Endothelial cell of umbilical vein (primary cell): ENCODE data around the gene VPS33B. TPM values are rescaled to one million over a fixed set of nuclear protein-coding genes. Genes with fewer than 3 reads are reported as not detected.

Experiments
- BruUV-seq: library from RNA; stranded (reverse); fragments of 400-500 nt; replicated peaks from 2 replicates; lab custom pipeline; 2021; lab: Mats Ljungman, UMichigan
- CTCF ChIA-PET: fragments of 300-600, 350-600 bp; sonication (Branson Sonifier 250); formaldehyde crosslinking; loops from one replicate; lab custom pipeline; 2021; ENCODE audit warnings: antibody characterized with exemption, inconsistent platforms; lab: Charles Lee
- POLR2A ChIA-PET: fragments of 300-600, 350-600 bp; sonication (Branson Sonifier 250); formaldehyde crosslinking; loops from one replicate; lab custom pipeline; 2021; ENCODE audit warnings: antibody characterized with exemption, inconsistent platforms; lab: Charles Lee
- DNase-seq: peaks from one replicate; pipeline ENCODE4 v3.0.0-alpha.2; 2011; ENCODE audit warnings: low read depth, low spot score
- FAIRE-seq: peaks from 2 replicates; lab custom pipeline; 2011; peaks lifted over from hg19 to GRCh38; lab: Jason Lieb, UNC
- H2AFZ ChIP-seq: 2 replicates; pipeline ENCODE4 v1.6.0; 2012; ENCODE audit warnings: low read depth, low read length, control low read depth, inconsistent platforms
- H3K27ac ChIP-seq: 2 replicates; pipeline ENCODE4 v1.5.1; 2011; ENCODE audit warnings: low read depth, mild to moderate bottlenecking, control low read depth, low read length, moderate library complexity; ENCODE audit not compliant: insufficient read depth
- H3K27me3 ChIP-seq, 2 experiments: 2 replicates each; pipeline versions ENCODE4 v1.6.0 to v1.6.1; 2011; ENCODE audit warnings: low read length in 2 of 2, mixed read lengths in 1 of 2; ENCODE audit not compliant: control insufficient read depth in 2 of 2, insufficient read depth in 2 of 2
- H3K36me3 ChIP-seq, 2 experiments: 2 replicates in 1 of 2; 3 replicates in 1 of 2; pipeline ENCODE4 v1.5.1; 2011; ENCODE audit warnings: low read length in 2 of 2, mild to moderate bottlenecking in 1 of 2, moderate library complexity in 1 of 2; ENCODE audit not compliant: control insufficient read depth in 2 of 2, insufficient read depth in 2 of 2; ENCODE audit errors: extremely low read depth in 1 of 2
- H3K4me1 ChIP-seq: 3 replicates; pipeline ENCODE4 v1.5.1; 2011; ENCODE audit warnings: mild to moderate bottlenecking, low read length; ENCODE audit not compliant: control insufficient read depth, insufficient read depth; ENCODE audit errors: extremely low read depth
- H3K4me2 ChIP-seq: 2 replicates; pipeline ENCODE4 v1.6.1; 2011; ENCODE audit warnings: low read length, control low read depth, mixed read lengths; ENCODE audit not compliant: insufficient read depth
- H3K4me3 ChIP-seq, 3 experiments: fragments of 200-600 bp in 1 of 3; sonication (generic), shearing (Covaris generic) in 1 of 3; replicated peaks in 1 of 3; 2 replicates each; pipeline ENCODE4 v1.5.1; 2011 to 2016; ENCODE audit warnings: control low read depth in 3 of 3, low read length in 3 of 3, mild to moderate bottlenecking in 2 of 3, inconsistent platforms in 1 of 3, low read depth in 1 of 3, moderate library complexity in 1 of 3; ENCODE audit not compliant: insufficient read depth in 1 of 3
- H3K79me2 ChIP-seq: 2 replicates; pipeline ENCODE4 v1.6.0; 2012; ENCODE audit warnings: low read length, inconsistent platforms; ENCODE audit not compliant: control insufficient read depth, insufficient read depth
- H3K9ac ChIP-seq: replicated peaks from 2 replicates; pipeline ENCODE3; 2011; ENCODE audit warnings: low read length, control low read depth; ENCODE audit not compliant: insufficient read depth; ENCODE audit errors: extremely low read depth
- H3K9me1 ChIP-seq: replicated peaks from 3 replicates; pipeline ENCODE4 v1.6.0; 2011; ENCODE audit warnings: mild to moderate bottlenecking, low read length; ENCODE audit not compliant: control insufficient read depth, insufficient read depth; ENCODE audit errors: extremely low read depth
- H3K9me3 ChIP-seq: replicated peaks from 2 replicates; pipeline ENCODE4 v1.5.1; 2012; ENCODE audit warnings: low read length, inconsistent platforms; ENCODE audit not compliant: control insufficient read depth, insufficient read depth
- H4K20me1 ChIP-seq: replicated peaks from 2 replicates; pipeline ENCODE3; 2011; ENCODE audit warnings: mild to moderate bottlenecking, low read length; ENCODE audit not compliant: control insufficient read depth, insufficient read depth; ENCODE audit errors: extremely low read depth
- EZH2 ChIP-seq: IDR thresholded peaks from 2 replicates; pipeline ENCODE4 v1.6.1; 2012; ENCODE audit warnings: borderline replicate concordance, low read depth, mild to moderate bottlenecking, moderate library complexity, low read length, inconsistent platforms; ENCODE audit not compliant: severe bottlenecking
- FOS ChIP-seq: IDR thresholded peaks from 2 replicates; pipeline ENCODE4 v1.6.1; 2011; ENCODE audit warnings: mild to moderate bottlenecking, low read length, moderate library complexity, borderline replicate concordance; ENCODE audit not compliant: insufficient read depth
- GATA2 ChIP-seq: IDR thresholded peaks from 2 replicates; pipeline ENCODE4 v1.7.0; 2011; ENCODE audit warnings: low read depth, mild to moderate bottlenecking, moderate library complexity, mixed read lengths, low read length; ENCODE audit not compliant: insufficient read length, insufficient read depth
- MYC ChIP-seq: IDR thresholded peaks from one replicate; pipeline ENCODE4 v1.6.1; 2011; ENCODE audit warnings: mild to moderate bottlenecking, low read depth, low read length
- dilution Hi-C: fragments of 300-500 bp; cut with MboI; formaldehyde crosslinking; loops from one replicate; pipeline ENCODE4 v1.15.0; 2019; ENCODE audit warnings: low sequenced_read_pairs; ENCODE audit not compliant: extremely low pct_ligation_motif_present
- intact Hi-C: fragments of 100-400 bp; cut with micrococcal nuclease; formaldehyde crosslinking; loops from one replicate; pipeline ENCODE4 v1.10.0; 2022
- polyA plus RNA-seq, 4 experiments: library from polyadenylated mRNA; depleted of rRNA in 3 of 4; stranded (reverse) in 3 of 4; unstranded in 1 of 4; fragments of >200 nt; gene quantifications; 2 replicates each; pipeline versions ENCODE4 v1.2.1 to v1.2.3, GENCODE V29; 2011 to 2012; ENCODE audit warnings: missing spikeins in 1 of 4
- total RNA-seq: library from RNA; stranded (reverse); gene quantifications from 2 replicates; pipeline ENCODE4 v1.2.3, GENCODE V29; 2021
- TF ChIP-seq, protein P1 (sequence below): IDR thresholded peaks from 2 replicates; pipeline ENCODE4 v1.6.1; 2011; ENCODE audit not compliant: insufficient read depth, insufficient read length
- TF ChIP-seq, protein P2 (sequence below), 2 donors: IDR thresholded peaks; 1 replicate in 1 of 2; 2 replicates in 1 of 2; pipeline ENCODE4 v1.5.1; 2011; ENCODE audit warnings: low read length in 2 of 2, mild to moderate bottlenecking in 2 of 2, moderate library complexity in 2 of 2, control low read depth in 1 of 2, inconsistent platforms in 1 of 2, low read depth in 1 of 2; ENCODE audit not compliant: insufficient read depth in 1 of 2; ENCODE audit errors: extremely low read depth in 1 of 2

VPS33B gene
- total and polyA plus RNA-seq, 2 donors (not counting 3 experiments of a cell fraction or from before 2014, with no cell fraction given) = 11.8 to 14.2 TPM

DNA sequence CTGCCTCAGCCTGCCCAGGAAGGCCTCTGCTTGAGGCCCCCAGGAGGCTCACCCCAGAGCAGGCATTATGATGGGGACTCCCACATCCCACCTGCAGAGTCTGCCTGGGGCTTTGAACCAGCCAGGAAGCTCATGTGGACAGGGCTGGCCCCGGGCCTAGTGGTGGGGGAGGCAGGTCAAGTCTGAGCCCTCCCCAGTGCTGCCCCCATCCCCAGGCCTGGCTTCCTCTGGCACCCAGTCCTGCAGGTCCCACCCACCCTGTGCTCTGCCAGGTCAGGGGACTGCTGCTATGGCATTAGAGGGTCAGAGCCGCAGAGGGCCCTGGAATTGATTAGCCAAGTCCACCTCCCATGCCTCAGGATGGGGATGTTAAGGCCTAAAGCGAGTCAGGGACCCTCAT, 17.6 kb upstream of the VPS33B start:
- Histone ChIP-seq H3K4me1 (no peaks in the 10 kb centered on the region), H3K27me3 (no peaks in the 10 kb centered on the region), H4K20me1 (no peaks in the 10 kb centered on the region), H3K27ac (no peak overlapping the region), H3K9me3 (no peaks in the 10 kb centered on the region), H3K4me3 (no peak overlapping the region), H3K9ac (no peak overlapping the region), H3K4me2 (no peak overlapping the region), H3K9me1 (no peaks in the 10 kb centered on the region), H3K36me3 (no peaks in the 10 kb centered on the region), H2AFZ (no peak overlapping the region), H3K79me2 (no peaks in the 10 kb centered on the region)
- TF ChIP-seq, protein P1, sequence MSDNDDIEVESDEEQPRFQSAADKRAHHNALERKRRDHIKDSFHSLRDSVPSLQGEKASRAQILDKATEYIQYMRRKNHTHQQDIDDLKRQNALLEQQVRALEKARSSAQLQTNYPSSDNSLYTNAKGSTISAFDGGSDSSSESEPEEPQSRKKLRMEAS = no peak
- TF ChIP-seq, protein P2, sequence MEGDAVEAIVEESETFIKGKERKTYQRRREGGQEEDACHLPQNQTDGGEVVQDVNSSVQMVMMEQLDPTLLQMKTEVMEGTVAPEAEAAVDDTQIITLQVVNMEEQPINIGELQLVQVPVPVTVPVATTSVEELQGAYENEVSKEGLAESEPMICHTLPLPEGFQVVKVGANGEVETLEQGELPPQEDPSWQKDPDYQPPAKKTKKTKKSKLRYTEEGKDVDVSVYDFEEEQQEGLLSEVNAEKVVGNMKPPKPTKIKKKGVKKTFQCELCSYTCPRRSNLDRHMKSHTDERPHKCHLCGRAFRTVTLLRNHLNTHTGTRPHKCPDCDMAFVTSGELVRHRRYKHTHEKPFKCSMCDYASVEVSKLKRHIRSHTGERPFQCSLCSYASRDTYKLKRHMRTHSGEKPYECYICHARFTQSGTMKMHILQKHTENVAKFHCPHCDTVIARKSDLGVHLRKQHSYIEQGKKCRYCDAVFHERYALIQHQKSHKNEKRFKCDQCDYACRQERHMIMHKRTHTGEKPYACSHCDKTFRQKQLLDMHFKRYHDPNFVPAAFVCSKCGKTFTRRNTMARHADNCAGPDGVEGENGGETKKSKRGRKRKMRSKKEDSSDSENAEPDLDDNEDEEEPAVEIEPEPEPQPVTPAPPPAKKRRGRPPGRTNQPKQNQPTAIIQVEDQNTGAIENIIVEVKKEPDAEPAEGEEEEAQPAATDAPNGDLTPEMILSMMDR (IDR thresholded peaks at IDR 0.05; ENCODE audit: extremely low read depth in 1 of 2, insufficient read depth in 1 of 2, low read depth in 1 of 2, low read length in 2 of 2) = no peak
- TF ChIP-seq FOS (no peak), MYC (no peak), GATA2 (no peak), EZH2 (no peak)
- intact Hi-C loops (no loop called here), dilution Hi-C loops (no loop called here)
- BruUV-seq = no TSS peak
- CTCF ChIA-PET = interaction anchor here (1.7 kb wide), 1 partner anchor 83 kb away, joined by 6 read pairs; no protein-coding TSS in a partner anchor
- FAIRE-seq (no peak), DNase-seq (no peak)
- POLR2A ChIA-PET = no interaction called here
